Neuronal stem cell (in vitro differentiated cells): ENCODE data around the gene PNMT.
"Not testable (repeated sequence)": the region's sequence is repeated elsewhere in the genome, so short reads cannot be mapped to it uniquely, and the experiment has no call there.

ENCODE experiments used
- DNase-seq: peaks from one replicate; pipeline ENCODE4 v3.0.0-alpha.2; 2013; ENCODE audit warnings: low spot score
- H2AFZ ChIP-seq: one replicate; pipeline ENCODE4 v1.6.1; 2013; ENCODE audit warnings: mild to moderate bottlenecking, low read length, inconsistent platforms
- H2AK5ac ChIP-seq: 2 replicates; pipeline ENCODE4 v1.6.1; 2013; ENCODE audit warnings: low read depth, mild to moderate bottlenecking, inconsistent platforms, low read length, moderate library complexity, mixed read lengths
- H2BK120ac ChIP-seq: 2 replicates; pipeline ENCODE4 v1.6.1; 2013; ENCODE audit warnings: low read depth, mild to moderate bottlenecking, inconsistent platforms, low read length, moderate library complexity, mixed read lengths
- H2BK12ac ChIP-seq: one replicate; pipeline ENCODE4 v1.6.1; 2013; ENCODE audit warnings: low read length, inconsistent platforms
- H2BK15ac ChIP-seq: 2 replicates; pipeline ENCODE4 v1.6.1; 2013; ENCODE audit warnings: mild to moderate bottlenecking, low read length, inconsistent platforms, mixed read lengths
- H2BK5ac ChIP-seq: one replicate; pipeline ENCODE4 v1.6.1; 2013; ENCODE audit warnings: inconsistent platforms, mild to moderate bottlenecking, low read length, moderate library complexity
- H3K14ac ChIP-seq: one replicate; pipeline ENCODE4 v1.6.1; 2013; ENCODE audit warnings: low read length, inconsistent platforms
- H3K18ac ChIP-seq: 2 replicates; pipeline ENCODE4 v1.6.1; 2013; ENCODE audit warnings: low read length, inconsistent platforms
- H3K23ac ChIP-seq: 2 replicates; pipeline ENCODE4 v1.6.1; 2013; ENCODE audit warnings: low read depth, mild to moderate bottlenecking, mixed read lengths, low read length, inconsistent platforms; ENCODE audit not compliant: poor library complexity
- H3K27ac ChIP-seq: replicated peaks from 3 replicates; pipeline ENCODE4 v1.5.1; 2013; ENCODE audit warnings: low read length, inconsistent platforms
- H3K27me3 ChIP-seq, 3 experiments: 2 replicates each; pipeline ENCODE4 v1.6.1; 2013; ENCODE audit warnings: low read length in 3 of 3, mild to moderate bottlenecking in 2 of 3, inconsistent platforms in 1 of 3, low read depth in 1 of 3, mixed read lengths in 1 of 3, moderate library complexity in 1 of 3; ENCODE audit not compliant: control insufficient read depth in 3 of 3, insufficient read depth in 3 of 3
- H3K36me3 ChIP-seq, 2 donors: replicated peaks in 1 of 2; 2 replicates each; pipeline ENCODE4 v1.6.1; 2013; ENCODE audit warnings: low read length in 2 of 2; ENCODE audit not compliant: control insufficient read depth in 2 of 2, insufficient read depth in 2 of 2
- H3K4ac ChIP-seq: 2 replicates; pipeline ENCODE4 v1.6.1; 2013; ENCODE audit warnings: inconsistent platforms, mild to moderate bottlenecking, low read length, moderate library complexity
- H3K4me1 ChIP-seq, 2 donors: 1 replicate in 1 of 2; 2 replicates in 1 of 2; pipeline ENCODE4 v1.6.1; 2013; ENCODE audit warnings: low read length in 2 of 2, low read depth in 1 of 2; ENCODE audit not compliant: control insufficient read depth in 2 of 2, insufficient read depth in 1 of 2
- H3K4me2 ChIP-seq: one replicate; pipeline ENCODE4 v1.6.1; 2013; ENCODE audit warnings: mild to moderate bottlenecking, low read length, inconsistent platforms; ENCODE audit not compliant: insufficient read depth, poor library complexity, severe bottlenecking
- H3K4me3 ChIP-seq, 2 donors: 2 replicates each; pipeline ENCODE4 v1.5.1; 2013; ENCODE audit warnings: low read length in 2 of 2, mild to moderate bottlenecking in 2 of 2, inconsistent platforms in 1 of 2, moderate library complexity in 1 of 2
- H3K79me1 ChIP-seq: one replicate; pipeline ENCODE4 v1.6.1; 2013; ENCODE audit warnings: low read depth, mild to moderate bottlenecking, inconsistent platforms, low read length, moderate library complexity
- H3K9ac ChIP-seq: one replicate; pipeline ENCODE4 v1.6.1; 2013; ENCODE audit warnings: mild to moderate bottlenecking, low read depth, low read length, inconsistent platforms; ENCODE audit not compliant: poor library complexity
- H3K9me3 ChIP-seq, 2 donors: replicated peaks in 1 of 2; 2 replicates each; pipeline versions ENCODE3 to v1.6.1; 2013; ENCODE audit warnings: low read length in 2 of 2, mild to moderate bottlenecking in 2 of 2, inconsistent platforms in 1 of 2, low read depth in 1 of 2, mixed read lengths in 1 of 2, moderate library complexity in 1 of 2; ENCODE audit not compliant: control insufficient read depth in 2 of 2, insufficient read depth in 1 of 2
- H4K8ac ChIP-seq: one replicate; pipeline ENCODE4 v1.6.1; 2013; ENCODE audit warnings: low read depth, mild to moderate bottlenecking, inconsistent platforms, low read length, moderate library complexity
- H4K91ac ChIP-seq: one replicate; pipeline ENCODE4 v1.6.1; 2013; ENCODE audit warnings: low read length, low read depth, mild to moderate bottlenecking, inconsistent platforms; ENCODE audit not compliant: poor library complexity
- WGBS, 2 donors: extraction: QIAGEN DNeasy Blood & Tissue Kit; methylation state at CpG; one replicate each; pipeline ENCODE4 v1.1.7; 2013; ENCODE audit warnings: missing lambda C conversion rate in 2 of 2, mixed read lengths in 1 of 2; ENCODE audit not compliant: insufficient read length in 2 of 2, insufficient replicate concordance in 1 of 2; ENCODE audit errors: extremely low coverage in 2 of 2; 5-methylcytosine and 5-hydroxymethylcytosine counted together

The PNMT gene

GRCh38 chr17:39709319-39709997 lies 41.2 kb downstream of the PNMT start:
- H3K27me3 ChIP-seq: no peaks in the 10 kb centered on the region
- WGBS, 2 donors: no CpG with 5 or more reads among the region's 14 CpGs
- H3K4me3 ChIP-seq: no peak overlapping the region
- no peak overlapping the region for H3K4me2 ChIP-seq
- no peak overlapping the region for H2BK120ac ChIP-seq
- peak overlapping the region; percentile 17 for H3K9ac ChIP-seq
- no peak overlapping the region for H2BK5ac ChIP-seq
- H3K4ac ChIP-seq: no peak overlapping the region
- H2BK12ac ChIP-seq: no peak overlapping the region
- H2AFZ ChIP-seq: no peak overlapping the region
- H3K27ac ChIP-seq: no peak overlapping the region
- peaks cover 17% of the 10 kb centered on the region for H3K79me1 ChIP-seq
- H4K8ac ChIP-seq: no peak overlapping the region
- H3K9me3 ChIP-seq: no peaks in the 10 kb centered on the region
- no peak overlapping the region for H3K14ac ChIP-seq
- DNase-seq: no peak
- no peak overlapping the region for H2BK15ac ChIP-seq
- no peak overlapping the region for H2AK5ac ChIP-seq
- peak overlapping the region; percentile 32 for H4K91ac ChIP-seq
- peaks cover 0 to 12% of the 10 kb centered on the region in 2 donors for H3K4me1 ChIP-seq
- H3K18ac ChIP-seq: no peak overlapping the region
- peak overlapping the region; percentile 36 for H3K23ac ChIP-seq
- H3K36me3 ChIP-seq: peaks cover 52 to 77% of the 10 kb centered on the region in 2 donors

- Histone ChIP-seq H4K91ac (no peak overlapping the region), H3K4me1 (peaks cover 0 to 4% of the 10 kb centered on the region in 2 donors), H3K36me3 (peaks cover 54 to 78% of the 10 kb centered on the region in 2 donors), H3K27ac (no peak overlapping the region), H2BK120ac (no peak overlapping the region), H3K14ac (no peak overlapping the region), H3K27me3 (no peaks in the 10 kb centered on the region), H2BK15ac (no peak overlapping the region), H3K23ac (peak overlapping the region; percentile 36), H3K4ac (no peak overlapping the region), H2AFZ (no peak overlapping the region), H3K9me3 (no peaks in the 10 kb centered on the region), H2AK5ac (no peak overlapping the region), H3K18ac (no peak overlapping the region), H3K4me2 (no peak overlapping the region), H3K9ac (peak overlapping the region; percentile 17), H2BK5ac (no peak overlapping the region), H4K8ac (no peak overlapping the region), H3K79me1 (peaks cover 17% of the 10 kb centered on the region), H3K4me3 (peak overlapping the region in 1 of 2 donors; percentile 64), H2BK12ac (no peak overlapping the region)
- no peak for DNase-seq
- no CpG with 5 or more reads among the region's 20 CpGs for WGBS, 2 donors
These were observed 42.0 kb downstream of the PNMT start for GRCh38 chr17:39709998-39710964.

- not testable (repeated sequence) for H2BK5ac ChIP-seq, H2BK12ac ChIP-seq, H3K14ac ChIP-seq, H4K91ac ChIP-seq, H2BK15ac ChIP-seq, H3K27ac ChIP-seq, H2BK120ac ChIP-seq, DNase-seq, H3K18ac ChIP-seq, H3K9ac ChIP-seq, H3K9me3 ChIP-seq, H3K23ac ChIP-seq, H3K27me3 ChIP-seq, H3K4ac ChIP-seq, H2AK5ac ChIP-seq, H3K4me2 ChIP-seq, H3K4me1 ChIP-seq, H3K4me3 ChIP-seq, H2AFZ ChIP-seq, H4K8ac ChIP-seq
- no CpG with 5 or more reads among the region's 11 CpGs for WGBS, 2 donors
- peaks cover 15% of the 10 kb centered on the region for H3K79me1 ChIP-seq
- peaks cover 62 to 86% of the 10 kb centered on the region in 2 donors for H3K36me3 ChIP-seq
These were observed 42.8 kb downstream of the PNMT start for GRCh38 chr17:39711071-39711470.

GRCh38 chr17:39711851-39712250 lies 43.6 kb downstream of the PNMT start:
- Histone ChIP-seq H2BK12ac (no peak overlapping the region), H3K18ac (no peak overlapping the region), H2AK5ac (no peak overlapping the region), H3K4me1 (no peaks in the 10 kb centered on the region), H2BK5ac (no peak overlapping the region), H3K4me3 (no peak overlapping the region), H2BK120ac (no peak overlapping the region), H3K4ac (no peak overlapping the region), H3K79me1 (peaks cover 10% of the 10 kb centered on the region), H2AFZ (no peak overlapping the region), H3K27me3 (no peaks in the 10 kb centered on the region), H3K9ac (no peak overlapping the region), H3K14ac (no peak overlapping the region), H2BK15ac (no peak overlapping the region), H4K8ac (no peak overlapping the region), H3K36me3 (peaks cover 66 to 88% of the 10 kb centered on the region in 2 donors), H3K23ac (peak overlapping the region; percentile 39), H4K91ac (no peak overlapping the region), H3K4me2 (no peak overlapping the region), H3K27ac (no peak overlapping the region), H3K9me3 (no peaks in the 10 kb centered on the region)
- no peak for DNase-seq
- WGBS, 2 donors: no CpG with 5 or more reads among the region's 10 CpGs
